ENCODE data around the gene POLDIP2. TPM values are rescaled to one million over a fixed set of nuclear protein-coding genes. Genes with fewer than 3 reads are reported as not detected.
"Not testable (repeated sequence)": the region's sequence is repeated elsewhere in the genome, so short reads cannot be mapped to it uniquely, and the experiment has no call there.

Gene POLDIP2
- total RNA-seq, 2 donors from 2014 or later: 74.9 to 122 TPM

DNA sequence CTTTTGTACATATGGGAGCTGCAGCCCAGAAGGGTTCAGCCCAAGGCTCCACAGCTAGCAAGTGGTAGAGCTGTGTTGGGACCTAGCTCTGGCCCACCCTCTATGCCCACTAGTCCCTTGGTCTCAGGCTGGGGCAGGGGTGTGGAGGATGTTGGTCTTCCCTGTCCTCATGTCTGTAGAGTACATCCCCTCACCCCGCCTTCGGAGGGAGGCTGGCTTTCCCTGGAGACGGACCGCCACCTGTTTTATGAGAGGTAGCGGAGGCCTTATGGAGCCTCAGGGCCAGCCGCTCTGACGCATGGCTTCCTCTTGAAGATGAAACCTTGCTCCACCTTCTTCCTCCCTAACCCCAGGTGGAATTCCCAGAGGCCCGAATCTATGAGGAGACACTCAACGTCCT, 13.3 kb downstream of the POLDIP2 start:
- DNase-seq (ENCODE audit: low spot score): no peak
- Mint-ChIP-seq H3K9me3 (no peaks in the 10 kb centered on the region), H3K27me3 (no peaks in the 10 kb centered on the region), H3K27ac (no peak overlapping the region), H3K36me3 (peaks cover 9% of the 10 kb centered on the region), H3K4me1 (ENCODE audit: low read depth in 2 of 2) (no peaks in the 10 kb centered on the region), H3K4me3 (no peak overlapping the region)
- no peak for ATAC-seq

DNA sequence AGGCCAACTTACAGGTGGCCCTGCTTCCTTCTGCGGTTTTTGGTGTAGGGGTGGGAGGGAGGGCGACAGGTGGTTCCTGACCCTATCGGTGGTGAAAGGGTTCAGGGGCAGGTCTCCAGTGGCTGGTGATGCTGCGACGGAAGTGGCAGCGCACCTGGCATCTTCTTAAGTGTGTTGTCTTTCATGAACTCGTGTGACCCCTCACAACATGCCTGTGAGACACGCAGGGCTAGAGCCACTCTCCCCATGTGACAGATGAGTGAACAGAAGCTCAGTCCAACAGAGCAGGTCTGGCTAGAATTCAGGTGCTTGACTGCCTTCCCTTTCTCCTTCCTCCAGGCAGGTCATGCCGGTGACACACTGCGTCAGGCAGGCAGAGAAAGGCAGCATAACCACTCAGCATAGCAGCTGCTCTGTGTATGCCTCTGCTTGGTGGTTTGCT, 13.8 kb downstream of the POLDIP2 start:
- no peak for ATAC-seq
- H3K9me3 Mint-ChIP-seq: no peaks in the 10 kb centered on the region

GRCh38 chr17:28342313-28342712, 15.0 kb downstream of the POLDIP2 start:
- ATAC-seq: no peak
- H3K36me3 Mint-ChIP-seq: peaks cover 13% of the 10 kb centered on the region
- no peak overlapping the region for H3K4me3 Mint-ChIP-seq

More for the DNA sequence above, 13.8 kb downstream of the POLDIP2 start:
- DNase-seq (ENCODE audit: low spot score): no peak
- H3K4me1 Mint-ChIP-seq (ENCODE audit: low read depth in 2 of 2): peaks cover 0 to 2% of the 10 kb centered on the region in 2 donors
- no peak overlapping the region for H3K27ac Mint-ChIP-seq
- H3K36me3 Mint-ChIP-seq: peaks cover 9% of the 10 kb centered on the region
- H3K4me3 Mint-ChIP-seq: no peak overlapping the region
- no peaks in the 10 kb centered on the region for H3K27me3 Mint-ChIP-seq

GRCh38 chr17:28341516-28341915, 15.8 kb downstream of the POLDIP2 start:
- Mint-ChIP-seq H3K27me3 (no peaks in the 10 kb centered on the region), H3K36me3 (peaks cover 10% of the 10 kb centered on the region), H3K27ac (no peak overlapping the region), H3K9me3 (no peaks in the 10 kb centered on the region), H3K4me3 (no peak overlapping the region), H3K4me1 (ENCODE audit: low read depth in 2 of 2) (peaks cover 13 to 17% of the 10 kb centered on the region in 2 donors)
- DNase-seq (ENCODE audit: low spot score) (no peak), ATAC-seq (no peak)

More at GRCh38 chr17:28342313-28342712, 15.0 kb downstream of the POLDIP2 start:
- peaks cover 6 to 11% of the 10 kb centered on the region in 2 donors for H3K4me1 Mint-ChIP-seq (ENCODE audit: low read depth in 2 of 2)
- DNase-seq (ENCODE audit: low spot score): no peak
- H3K27me3 Mint-ChIP-seq: no peaks in the 10 kb centered on the region
- H3K27ac Mint-ChIP-seq: no peak overlapping the region
- no peaks in the 10 kb centered on the region for H3K9me3 Mint-ChIP-seq

DNA sequence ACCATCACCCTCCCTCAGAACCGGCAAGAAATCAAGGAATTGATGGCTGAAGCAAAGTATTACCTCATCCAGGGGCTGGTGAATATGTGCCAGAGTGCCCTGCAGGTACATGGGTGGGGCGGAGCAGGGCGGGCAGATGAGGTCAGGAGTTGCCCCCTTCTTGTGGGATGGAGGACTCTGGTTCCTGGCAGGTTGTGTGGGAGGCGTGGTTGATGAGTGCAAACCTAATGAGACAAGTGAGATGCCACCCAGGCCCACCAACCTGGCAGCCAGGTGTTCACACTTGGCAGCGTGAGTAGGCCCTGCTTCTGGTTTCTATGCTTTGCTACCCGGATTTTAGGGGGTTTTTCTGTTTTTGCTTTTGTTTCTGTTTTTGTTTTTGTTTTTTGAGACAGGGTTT, 17.0 kb downstream of the POLDIP2 start:
- no peaks in the 10 kb centered on the region for H3K27me3 Mint-ChIP-seq

GRCh38 chr17:28339431-28339830, 17.9 kb downstream of the POLDIP2 start:
- Mint-ChIP-seq H3K27me3 (no peaks in the 10 kb centered on the region), H3K36me3 (peaks cover 4% of the 10 kb centered on the region), H3K4me1 (ENCODE audit: low read depth in 2 of 2) (peaks cover 22 to 26% of the 10 kb centered on the region in 2 donors), H3K27ac (no peak overlapping the region), H3K9me3 (no peaks in the 10 kb centered on the region), H3K4me3 (no peak overlapping the region)
- ATAC-seq (no peak), DNase-seq (ENCODE audit: low spot score) (no peak)

More for the DNA sequence above, 17.0 kb downstream of the POLDIP2 start:
- Mint-ChIP-seq H3K4me1 (ENCODE audit: low read depth in 2 of 2) (peaks cover 17 to 22% of the 10 kb centered on the region in 2 donors), H3K27ac (no peak overlapping the region), H3K36me3 (peaks cover 4% of the 10 kb centered on the region), H3K4me3 (no peak overlapping the region), H3K9me3 (no peaks in the 10 kb centered on the region)
- DNase-seq (ENCODE audit: low spot score): no peak
- no peak for ATAC-seq

DNA sequence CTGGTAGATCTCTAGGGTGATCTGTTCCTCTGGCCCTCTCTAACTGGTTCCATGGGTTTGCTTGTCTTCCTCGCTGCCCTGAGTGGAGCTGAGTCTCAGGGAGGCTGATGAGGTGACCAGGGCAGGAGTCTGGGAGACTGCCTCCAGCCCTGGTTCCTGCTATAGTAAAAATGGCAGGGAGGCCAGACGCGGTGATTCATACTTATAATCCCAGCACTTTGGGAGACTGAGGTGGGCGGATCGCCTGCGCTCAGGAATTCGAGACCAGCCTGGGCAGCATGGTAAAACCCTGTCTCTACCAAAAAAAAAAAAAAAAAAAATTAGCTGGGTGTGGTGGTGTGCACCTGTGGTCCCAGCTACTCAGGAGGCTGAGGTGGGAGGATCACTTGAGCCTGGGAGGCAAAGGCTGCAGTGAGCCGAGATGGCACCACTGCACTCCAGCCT, 18.5 kb downstream of the POLDIP2 start:
- H3K4me1 Mint-ChIP-seq (ENCODE audit: low read depth in 2 of 2): peaks cover 28 to 33% of the 10 kb centered on the region in 2 donors
- H3K27me3 Mint-ChIP-seq; H3K36me3 Mint-ChIP-seq; H3K4me3 Mint-ChIP-seq; ATAC-seq; H3K9me3 Mint-ChIP-seq; H3K27ac Mint-ChIP-seq; DNase-seq (ENCODE audit: low spot score): not testable (repeated sequence)

GRCh38 chr17:28338056-28338768, 19.1 kb downstream of the POLDIP2 start:
- H3K27ac Mint-ChIP-seq: peak overlapping the region in 1 of 2 donors; percentile 2
- peak overlapping the region; percentile 95 for H3K4me3 Mint-ChIP-seq
- peaks cover 4% of the 10 kb centered on the region for H3K36me3 Mint-ChIP-seq
- no peak for DNase-seq (ENCODE audit: low spot score)
- H3K4me1 Mint-ChIP-seq (ENCODE audit: low read depth in 2 of 2): peaks cover 29 to 36% of the 10 kb centered on the region in 2 donors
- ATAC-seq: no peak
- no peaks in the 10 kb centered on the region for H3K27me3 Mint-ChIP-seq
- no peaks in the 10 kb centered on the region for H3K9me3 Mint-ChIP-seq

DNA sequence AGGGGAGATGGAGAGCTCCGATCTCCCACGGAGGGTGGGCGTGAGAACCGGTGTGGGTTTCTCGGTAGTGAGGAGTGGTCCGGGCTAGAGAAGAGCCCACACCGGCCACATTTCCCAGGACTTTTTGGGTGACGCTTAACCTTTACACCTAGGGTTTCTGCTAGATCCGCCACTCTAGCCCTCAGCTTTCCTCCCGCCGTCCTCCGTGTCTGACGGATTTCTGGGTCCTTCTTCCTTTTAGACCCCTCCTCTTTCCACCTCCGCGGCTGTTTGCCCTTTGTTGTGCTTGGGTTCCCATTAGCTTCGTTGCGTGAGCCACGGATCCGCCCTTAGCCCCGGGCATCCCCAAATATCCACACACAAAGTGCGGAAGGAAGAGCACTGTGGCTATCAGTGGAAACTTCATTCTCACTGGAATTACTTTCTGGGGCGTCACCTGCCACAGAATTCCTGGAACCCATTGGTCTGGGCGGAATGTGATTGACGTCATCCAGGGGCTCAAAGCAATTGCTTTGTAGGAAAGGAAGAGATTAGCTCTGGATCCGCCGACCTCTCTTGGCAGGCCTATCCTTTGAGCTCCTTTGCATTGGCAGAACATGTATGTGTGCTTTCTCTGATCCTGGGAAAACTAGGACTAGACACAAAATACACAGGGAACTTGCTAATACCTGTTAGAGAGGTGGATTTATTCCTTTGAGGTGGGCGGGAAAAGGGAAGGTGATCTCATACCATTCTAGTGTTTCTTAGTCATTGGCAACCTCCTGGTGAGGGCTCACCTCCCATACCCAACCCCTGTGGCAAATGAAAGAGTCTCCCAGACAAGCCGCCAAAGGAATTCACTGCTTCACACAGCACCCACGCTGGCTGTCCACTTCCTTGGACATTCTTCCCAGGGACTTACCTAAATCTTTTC, 21.1 kb downstream of the POLDIP2 start:
- no peak for DNase-seq (ENCODE audit: low spot score)

GRCh38 chr17:28335201-28335958, 21.9 kb downstream of the POLDIP2 start, which contains the start of the genes IFT20 and TNFAIP1:
Gene IFT20, minus strand, starts transcription at chr17:28335472. Its CDS starts 3,487 bp downstream, at chr17:28331985.
Gene TNFAIP1, plus strand, starts transcription at chr17:28335761. Its CDS starts 3,761 bp downstream, at chr17:28339522.
- no peaks in the 10 kb centered on the region for H3K27me3 Mint-ChIP-seq
- peak; percentile 99 for ATAC-seq
- H3K36me3 Mint-ChIP-seq: peaks cover 4% of the 10 kb centered on the region
- H3K27ac Mint-ChIP-seq: peak within 1 kb of the TSS; percentile 83
- peak; percentile 100 for DNase-seq (ENCODE audit: low spot score)
- no peaks in the 10 kb centered on the region for H3K9me3 Mint-ChIP-seq
- peak within 1 kb of the TSS; percentile 95 for H3K4me3 Mint-ChIP-seq
- peaks cover 38 to 39% of the 10 kb centered on the region in 2 donors for H3K4me1 Mint-ChIP-seq (ENCODE audit: low read depth in 2 of 2)

More for the DNA sequence above, 21.1 kb downstream of the POLDIP2 start:
- peak overlapping the region; percentile 95 for H3K4me3 Mint-ChIP-seq
- no peaks in the 10 kb centered on the region for H3K9me3 Mint-ChIP-seq
- H3K27ac Mint-ChIP-seq: peak overlapping the region; percentile 83
- no peak for ATAC-seq
- H3K4me1 Mint-ChIP-seq (ENCODE audit: low read depth in 2 of 2): peaks cover 38 to 39% of the 10 kb centered on the region in 2 donors
- H3K27me3 Mint-ChIP-seq: no peaks in the 10 kb centered on the region
- H3K36me3 Mint-ChIP-seq: peaks cover 4% of the 10 kb centered on the region

- H3K9me3 Mint-ChIP-seq: no peaks in the 10 kb centered on the region
- ATAC-seq (no peak), DNase-seq (ENCODE audit: low spot score) (no peak)
- H3K36me3 Mint-ChIP-seq: peaks cover 4% of the 10 kb centered on the region
- peaks cover 38 to 39% of the 10 kb centered on the region in 2 donors for H3K4me1 Mint-ChIP-seq (ENCODE audit: low read depth in 2 of 2)
- peak overlapping the region; percentile 83 for H3K27ac Mint-ChIP-seq
- peak overlapping the region; percentile 95 for H3K4me3 Mint-ChIP-seq
- H3K27me3 Mint-ChIP-seq: no peaks in the 10 kb centered on the region
Observed at GRCh38 chr17:28334666-28335200, 22.6 kb downstream of the POLDIP2 start.

DNA sequence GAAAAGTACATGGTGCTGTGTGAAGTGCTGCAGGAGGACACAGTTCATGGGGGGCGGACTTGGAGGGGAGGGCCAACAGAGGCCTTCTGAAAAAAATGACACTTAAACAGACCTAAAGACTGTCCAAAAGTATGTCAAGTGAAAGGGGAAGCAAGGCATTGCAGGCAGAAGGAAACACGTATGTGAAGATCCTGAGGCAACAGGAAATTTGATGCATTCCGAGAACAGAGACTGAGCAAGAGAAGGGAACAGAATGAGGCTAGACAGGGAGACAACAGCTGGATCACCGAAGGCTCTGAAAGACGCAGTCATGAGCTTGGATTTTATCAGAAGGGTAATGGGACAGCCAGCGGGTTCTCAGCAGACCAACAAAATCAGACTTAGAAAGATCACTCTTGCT, 23.2 kb downstream of the POLDIP2 start:
- DNase-seq (ENCODE audit: low spot score): no peak
- H3K27ac Mint-ChIP-seq: peak overlapping the region; percentile 83
- H3K27me3 Mint-ChIP-seq: no peaks in the 10 kb centered on the region
- H3K36me3 Mint-ChIP-seq: peaks cover 4% of the 10 kb centered on the region
- no peak for ATAC-seq
- peaks cover 38 to 39% of the 10 kb centered on the region in 2 donors for H3K4me1 Mint-ChIP-seq (ENCODE audit: low read depth in 2 of 2)
- peak overlapping the region; percentile 95 for H3K4me3 Mint-ChIP-seq
- H3K9me3 Mint-ChIP-seq: no peaks in the 10 kb centered on the region
